Measurements from ENCODE around the gene RAPGEF3. TPM values are rescaled to one million over a fixed set of nuclear protein-coding genes. Genes with fewer than 3 reads are reported as not detected.

Gene RAPGEF3
- total and polyA plus RNA-seq, 9 donors: 16.9 to 132 (median 83.5) TPM

- no peaks in the 10 kb centered on the region for H3K9me3 ChIP-seq
- H3K27ac ChIP-seq: peak overlapping the region in 1 of 2 donors; percentile 70
- H3K4me1 ChIP-seq (ENCODE audit: insufficient read depth): peaks cover under 1% of the 10 kb centered on the region
- H3K36me3 ChIP-seq: no peaks in the 10 kb centered on the region
- WGBS, 3 donors: 71 to 80% (median 73%) methylated on average over 20 of the region's 20 CpGs
- no peak overlapping the region for H3K4me3 ChIP-seq
- H3K27me3 ChIP-seq: no peaks in the 10 kb centered on the region
- TF ChIP-seq CTCF (IDR thresholded peaks at IDR 0.05) (no peak), POLR2A (IDR thresholded peaks at IDR 0.05) (no peak), EP300 (IDR thresholded peaks at IDR 0.05) (no peak)
- intact Hi-C loops (cut with DNase I): loop anchor here in 3 of 4 donors (5.0 to 10.0 kb wide), 3 partner anchors 51 to 132 kb away; no protein-coding TSS in a partner anchor
- DNase-seq: no peak
Observed at GRCh38 chr12:47783821-47784819, 25.4 kb upstream of the RAPGEF3 start.

- Histone ChIP-seq H3K4me3 (no peak overlapping the region), H3K4me1 (ENCODE audit: insufficient read depth) (peaks cover 4% of the 10 kb centered on the region), H3K27ac (no peak overlapping the region), H3K27me3 (no peaks in the 10 kb centered on the region), H3K36me3 (no peaks in the 10 kb centered on the region), H3K9me3 (no peaks in the 10 kb centered on the region)
- WGBS, 3 donors: 65 to 78% (median 75%) methylated on average over 17 of the region's 17 CpGs
- TF ChIP-seq CTCF (IDR thresholded peaks at IDR 0.05): no peak
- no peak for TF ChIP-seq POLR2A (IDR thresholded peaks at IDR 0.05)
- no peak for TF ChIP-seq EP300 (IDR thresholded peaks at IDR 0.05)
- no peak for DNase-seq
- intact Hi-C loops (cut with DNase I): loop anchor here in 3 of 4 donors (5.0 to 10.0 kb wide), 3 partner anchors 52 to 131 kb away; no protein-coding TSS in a partner anchor
Observed at GRCh38 chr12:47783024-47783755, 24.5 kb upstream of the RAPGEF3 start.

- Histone ChIP-seq H3K9me3 (no peaks in the 10 kb centered on the region), H3K4me1 (ENCODE audit: insufficient read depth) (peaks cover 7% of the 10 kb centered on the region), H3K27ac (no peak overlapping the region), H3K27me3 (no peaks in the 10 kb centered on the region), H3K4me3 (no peak overlapping the region), H3K36me3 (no peaks in the 10 kb centered on the region)
- no peak for TF ChIP-seq POLR2A (IDR thresholded peaks at IDR 0.05)
- no peak for DNase-seq
- 65 to 70% (median 69%) methylated on average over 6 to 8 of the region's 8 CpGs for WGBS, 3 donors
- intact Hi-C loops (cut with DNase I): loop anchor here in 3 of 4 donors (5.0 to 10.0 kb wide), 3 partner anchors 52 to 130 kb away; no protein-coding TSS in a partner anchor
Observed at GRCh38 chr12:47782372-47782770, 23.7 kb upstream of the RAPGEF3 start.

- no peak for DNase-seq
- Histone ChIP-seq H3K4me1 (ENCODE audit: insufficient read depth) (peaks cover 12% of the 10 kb centered on the region), H3K27ac (no peak overlapping the region), H3K9me3 (no peaks in the 10 kb centered on the region), H3K36me3 (no peaks in the 10 kb centered on the region), H3K4me3 (no peak overlapping the region), H3K27me3 (no peaks in the 10 kb centered on the region)
- WGBS, 3 donors: 71 to 78% (median 75%) methylated on average over 12 to 13 of the region's 13 CpGs
- no peak for TF ChIP-seq POLR2A (IDR thresholded peaks at IDR 0.05)
- no peak for TF ChIP-seq CTCF (IDR thresholded peaks at IDR 0.05)
- no peak for TF ChIP-seq EP300 (IDR thresholded peaks at IDR 0.05)
- intact Hi-C loops (cut with DNase I): loop anchor here in 3 of 4 donors (5.0 to 10.0 kb wide), 3 partner anchors 53 to 129 kb away; no protein-coding TSS in a partner anchor
Observed at GRCh38 chr12:47781479-47782371, 23.0 kb upstream of the RAPGEF3 start.
